ENCODE measurements around the gene PKD1. TPM values are rescaled to one million over a fixed set of nuclear protein-coding genes. Genes with fewer than 3 reads are reported as not detected.

Gene PKD1
- total and polyA plus RNA-seq, 2 donors (not counting 1 experiment from before 2014, with no cell fraction given) = 100 to 116 TPM

DNA sequence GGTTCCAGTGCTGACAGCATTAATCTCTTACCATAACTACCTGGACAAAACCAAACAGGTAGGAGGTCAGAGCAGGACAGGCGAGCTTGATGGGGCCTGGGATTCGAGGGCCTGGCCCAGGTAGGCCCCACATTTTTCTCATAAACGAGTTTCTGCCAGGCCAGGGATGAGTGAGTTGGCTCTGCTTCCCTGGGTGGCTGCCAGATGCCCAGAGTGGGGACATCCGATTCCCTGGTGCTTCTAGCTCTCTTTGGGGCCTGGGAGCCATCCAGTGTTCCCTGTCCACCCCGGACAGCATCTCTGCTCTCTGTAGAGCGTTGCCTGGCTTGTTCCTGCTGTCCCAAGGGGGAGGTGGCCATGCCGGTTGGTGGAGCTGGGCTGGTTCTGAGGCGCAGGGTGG lies 62.8 kb downstream of the PKD1 start:
- no peaks in the 10 kb centered on the region for H3K9me3 ChIP-seq (ENCODE audit: control extremely low read depth in 1 of 3, control insufficient read depth in 2 of 3, insufficient read depth in 1 of 3, low read length in 2 of 3)
- H3K4me3 ChIP-seq (ENCODE audit: control extremely low read depth in 1 of 5, extremely low read depth in 1 of 5, insufficient read depth in 1 of 5, low read depth in 2 of 5, low read length in 4 of 5) = no peak overlapping the region
- no peak overlapping the region for H2AFZ ChIP-seq (ENCODE audit: insufficient read depth, low read depth, low read length, poor library complexity, severe bottlenecking)
- no peak overlapping the region for H3K9ac ChIP-seq (ENCODE audit: low read length)
- ATAC-seq (ENCODE audit: low read depth) (no peak), DNase-seq (no peak)
- H3K36me3 ChIP-seq (replicated peaks in 1 of 2; ENCODE audit: control extremely low read depth in 1 of 2, control insufficient read depth in 1 of 2, extremely low read depth in 1 of 2, insufficient read depth in 2 of 2, low read length in 1 of 2) = peaks cover 0 to 44% of the 10 kb centered on the region in 2 experiments
- ChIA-PET CTCF (no interaction called here), POLR2A (no interaction called here)
- H3K27me3 Mint-ChIP-seq = no peaks in the 10 kb centered on the region
- no peak overlapping the region for H3K27ac ChIP-seq (ENCODE audit: low read length in 2 of 2)
- intact Hi-C loops (cut with micrococcal nuclease) = no loop called here
- H3K9me3 Mint-ChIP-seq (ENCODE audit: insufficient read depth) = no peaks in the 10 kb centered on the region
- H3K4me1 Mint-ChIP-seq = no peaks in the 10 kb centered on the region
- no peaks in the 10 kb centered on the region for H3K79me2 ChIP-seq (ENCODE audit: control insufficient read depth, insufficient read depth, low read length)
- no peak overlapping the region for H3K4me2 ChIP-seq (replicated peaks; ENCODE audit: low read depth, low read length, poor library complexity, severe bottlenecking)
- no peak for TF ChIP-seq EZH2 (IDR thresholded peaks at IDR 0.05; ENCODE audit: borderline replicate concordance, insufficient read depth, low read depth, low read length, poor library complexity, severe bottlenecking)
- TF ChIP-seq, protein P1, sequence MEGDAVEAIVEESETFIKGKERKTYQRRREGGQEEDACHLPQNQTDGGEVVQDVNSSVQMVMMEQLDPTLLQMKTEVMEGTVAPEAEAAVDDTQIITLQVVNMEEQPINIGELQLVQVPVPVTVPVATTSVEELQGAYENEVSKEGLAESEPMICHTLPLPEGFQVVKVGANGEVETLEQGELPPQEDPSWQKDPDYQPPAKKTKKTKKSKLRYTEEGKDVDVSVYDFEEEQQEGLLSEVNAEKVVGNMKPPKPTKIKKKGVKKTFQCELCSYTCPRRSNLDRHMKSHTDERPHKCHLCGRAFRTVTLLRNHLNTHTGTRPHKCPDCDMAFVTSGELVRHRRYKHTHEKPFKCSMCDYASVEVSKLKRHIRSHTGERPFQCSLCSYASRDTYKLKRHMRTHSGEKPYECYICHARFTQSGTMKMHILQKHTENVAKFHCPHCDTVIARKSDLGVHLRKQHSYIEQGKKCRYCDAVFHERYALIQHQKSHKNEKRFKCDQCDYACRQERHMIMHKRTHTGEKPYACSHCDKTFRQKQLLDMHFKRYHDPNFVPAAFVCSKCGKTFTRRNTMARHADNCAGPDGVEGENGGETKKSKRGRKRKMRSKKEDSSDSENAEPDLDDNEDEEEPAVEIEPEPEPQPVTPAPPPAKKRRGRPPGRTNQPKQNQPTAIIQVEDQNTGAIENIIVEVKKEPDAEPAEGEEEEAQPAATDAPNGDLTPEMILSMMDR (IDR thresholded peaks at IDR 0.05) = no peak
- no peak overlapping the region for H3K4me3 Mint-ChIP-seq
- no peaks in the 10 kb centered on the region for H4K20me1 ChIP-seq (ENCODE audit: control insufficient read depth, insufficient read depth, low read length, poor library complexity, severe bottlenecking)
- no peaks in the 10 kb centered on the region for H3K4me1 ChIP-seq (ENCODE audit: control insufficient read depth in 2 of 2, insufficient read depth in 2 of 2, low read length in 2 of 2)
- no peaks in the 10 kb centered on the region for H3K27me3 ChIP-seq (replicated peaks in 1 of 4; ENCODE audit: control extremely low read depth in 1 of 4, control insufficient read depth in 3 of 4, insufficient read depth in 4 of 4, low read length in 3 of 4)
- 94% methylated on average over 8 of the region's 8 CpGs for WGBS (ENCODE audit: insufficient coverage)
- H3K27ac Mint-ChIP-seq = no peak overlapping the region

DNA sequence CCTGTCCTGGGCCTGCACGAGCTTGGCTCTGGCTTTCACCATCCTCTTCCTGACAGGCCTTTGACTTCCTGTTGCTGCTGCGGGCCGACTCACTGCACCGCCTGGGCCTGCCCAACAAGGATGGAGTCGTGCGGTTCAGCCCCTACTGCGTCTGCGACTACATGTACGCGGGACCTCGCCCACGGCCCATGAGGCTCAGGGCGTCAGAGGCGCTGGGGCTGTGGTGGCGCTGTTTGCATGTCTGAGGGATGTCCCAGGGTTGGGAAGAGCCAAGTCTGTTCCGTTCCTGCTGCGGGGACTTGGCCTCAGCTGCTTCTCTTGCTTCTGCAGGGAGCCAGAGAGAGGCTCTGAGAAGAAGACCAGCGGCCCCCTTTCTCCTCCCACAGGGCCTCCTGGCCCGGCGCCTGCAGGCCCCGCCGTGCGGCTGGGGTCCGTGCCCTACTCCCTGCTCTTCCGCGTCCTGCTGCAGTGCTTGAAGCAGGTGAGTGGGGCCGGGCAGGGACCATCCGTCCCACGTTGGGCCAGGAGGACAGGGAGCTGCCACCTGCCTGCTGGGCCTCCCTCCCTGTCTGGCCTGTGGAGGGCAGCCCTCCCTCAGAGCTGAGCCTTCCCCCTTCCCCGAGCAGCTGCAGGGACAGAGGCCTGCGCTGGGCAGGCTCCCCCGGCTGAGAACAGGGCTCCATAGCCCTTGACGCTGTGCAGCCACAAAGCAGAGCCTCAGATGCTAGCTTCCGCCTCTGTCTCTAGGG lies 64.1 kb downstream of the PKD1 start:
- Histone ChIP-seq H3K79me2 (ENCODE audit: control insufficient read depth, insufficient read depth, low read length) (no peaks in the 10 kb centered on the region), H3K9ac (ENCODE audit: low read length) (no peak overlapping the region), H3K27ac (ENCODE audit: low read length in 2 of 2) (no peak overlapping the region), H3K4me3 (ENCODE audit: control extremely low read depth in 1 of 5, extremely low read depth in 1 of 5, insufficient read depth in 1 of 5, low read depth in 2 of 5, low read length in 4 of 5) (no peak overlapping the region), H3K27me3 (replicated peaks in 1 of 4; ENCODE audit: control extremely low read depth in 1 of 4, control insufficient read depth in 3 of 4, insufficient read depth in 4 of 4, low read length in 3 of 4) (no peaks in the 10 kb centered on the region), H3K36me3 (replicated peaks in 1 of 2; ENCODE audit: control extremely low read depth in 1 of 2, control insufficient read depth in 1 of 2, extremely low read depth in 1 of 2, insufficient read depth in 2 of 2, low read length in 1 of 2) (peaks cover 0 to 52% of the 10 kb centered on the region in 2 experiments), H3K4me1 (ENCODE audit: control insufficient read depth in 2 of 2, insufficient read depth in 2 of 2, low read length in 2 of 2) (no peaks in the 10 kb centered on the region), H4K20me1 (ENCODE audit: control insufficient read depth, insufficient read depth, low read length, poor library complexity, severe bottlenecking) (no peaks in the 10 kb centered on the region), H3K4me2 (replicated peaks; ENCODE audit: low read depth, low read length, poor library complexity, severe bottlenecking) (no peak overlapping the region), H3K9me3 (ENCODE audit: control extremely low read depth in 1 of 3, control insufficient read depth in 2 of 3, insufficient read depth in 1 of 3, low read length in 2 of 3) (no peaks in the 10 kb centered on the region), H2AFZ (ENCODE audit: insufficient read depth, low read depth, low read length, poor library complexity, severe bottlenecking) (no peak overlapping the region)
- TF ChIP-seq, protein P1 (IDR thresholded peaks at IDR 0.05) = no peak
- H3K4me1 Mint-ChIP-seq = no peaks in the 10 kb centered on the region
- DNase-seq (no peak), ATAC-seq (ENCODE audit: low read depth) (no peak)
- no peak overlapping the region for H3K27ac Mint-ChIP-seq
- CTCF ChIA-PET = interaction anchor here (0.5 kb wide), 1 partner anchor 711 kb away, joined by 3 read pairs; no protein-coding TSS in a partner anchor
- POLR2A ChIA-PET = no interaction called here
- 95% methylated on average over 34 of the region's 34 CpGs for WGBS (ENCODE audit: insufficient coverage)
- no peaks in the 10 kb centered on the region for H3K27me3 Mint-ChIP-seq
- H3K9me3 Mint-ChIP-seq (ENCODE audit: insufficient read depth) = no peaks in the 10 kb centered on the region
- intact Hi-C loops (cut with micrococcal nuclease) = no loop called here
- H3K4me3 Mint-ChIP-seq = no peak overlapping the region

Measured in B cell (primary cell).